Activated CD4-positive, alpha-beta T cell treated with anti-CD3 and anti-CD28 coated beads for 48 hours (primary cell): ENCODE results near the gene PLEKHJ1.
"Not testable (repeated sequence)": the region's sequence is repeated elsewhere in the genome, so short reads cannot be mapped to it uniquely, and the experiment has no call there.

Source experiments
- DNase-seq: peaks from one replicate; pipeline ENCODE4 v3.0.0-alpha.2; 2020

The PLEKHJ1 gene

GRCh38 chr19:2217591-2217990 lies 18.5 kb downstream of the PLEKHJ1 start:
- no peak for DNase-seq

DNA sequence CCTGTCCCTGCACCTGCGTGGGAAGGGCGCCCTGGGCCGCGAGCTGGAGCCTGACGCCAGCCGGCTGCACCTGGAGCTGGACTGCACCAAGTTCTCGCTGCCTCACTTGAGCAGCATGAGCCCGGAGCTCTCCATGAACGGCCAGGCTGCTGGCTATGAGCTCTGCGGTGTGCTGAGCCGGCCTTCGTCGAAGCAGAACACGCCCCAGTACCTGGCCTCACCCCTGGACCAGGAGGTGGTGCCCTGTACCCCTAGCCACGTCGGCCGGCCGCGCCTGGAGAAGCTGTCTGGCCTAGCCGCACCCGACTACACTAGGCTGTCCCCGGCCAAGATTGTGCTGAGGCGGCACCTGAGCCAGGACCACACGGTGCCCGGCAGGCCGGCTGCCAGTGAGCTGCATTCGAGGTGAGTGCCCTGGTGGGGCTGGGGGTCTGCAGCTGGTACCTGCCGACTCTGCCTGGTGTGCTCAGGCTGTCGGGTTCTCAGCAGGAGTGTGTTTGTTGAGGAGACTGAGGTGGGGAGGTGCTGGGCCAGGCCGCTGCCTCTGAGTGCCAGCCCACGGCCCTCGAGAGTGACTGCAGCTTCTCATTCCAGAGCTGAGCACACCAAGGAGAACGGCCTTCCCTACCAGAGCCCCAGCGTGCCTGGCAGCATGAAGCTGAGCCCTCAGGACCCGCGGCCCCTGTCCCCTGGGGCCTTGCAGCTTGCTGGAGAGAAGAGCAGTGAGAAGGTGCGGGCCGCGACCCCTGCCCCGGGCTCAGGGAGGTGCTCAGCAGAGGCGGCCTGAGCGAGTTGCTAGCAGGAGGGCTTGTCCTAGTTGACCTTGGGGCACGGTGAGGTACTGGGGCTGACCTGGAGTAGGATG lies 19.5 kb downstream of the PLEKHJ1 start:
- DNase-seq = no peak

DNA sequence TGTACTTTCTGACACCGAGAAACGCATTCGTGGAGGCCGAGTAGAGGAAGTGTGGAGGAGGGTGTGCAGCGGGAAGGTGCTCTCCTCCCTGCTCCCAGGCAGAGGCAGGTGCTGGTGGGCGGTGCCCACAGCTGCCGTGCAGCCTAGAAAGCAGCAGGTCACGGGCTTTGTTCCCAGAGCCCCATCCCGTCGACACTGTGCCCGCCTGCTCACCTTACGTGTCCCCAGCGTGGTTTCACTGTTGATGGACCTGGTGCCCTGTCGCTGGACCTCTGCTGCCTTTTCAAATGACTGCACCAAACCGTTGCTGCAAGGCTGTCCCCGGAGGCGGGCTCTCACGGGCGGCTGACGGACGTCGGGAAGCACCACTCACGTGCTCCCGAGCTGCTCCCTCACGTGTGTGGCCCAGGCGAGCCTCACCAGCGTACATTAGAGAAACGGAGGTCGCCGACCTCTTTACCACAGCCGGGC lies 20.8 kb downstream of the PLEKHJ1 start:
- DNase-seq = peak; percentile 55

DNA sequence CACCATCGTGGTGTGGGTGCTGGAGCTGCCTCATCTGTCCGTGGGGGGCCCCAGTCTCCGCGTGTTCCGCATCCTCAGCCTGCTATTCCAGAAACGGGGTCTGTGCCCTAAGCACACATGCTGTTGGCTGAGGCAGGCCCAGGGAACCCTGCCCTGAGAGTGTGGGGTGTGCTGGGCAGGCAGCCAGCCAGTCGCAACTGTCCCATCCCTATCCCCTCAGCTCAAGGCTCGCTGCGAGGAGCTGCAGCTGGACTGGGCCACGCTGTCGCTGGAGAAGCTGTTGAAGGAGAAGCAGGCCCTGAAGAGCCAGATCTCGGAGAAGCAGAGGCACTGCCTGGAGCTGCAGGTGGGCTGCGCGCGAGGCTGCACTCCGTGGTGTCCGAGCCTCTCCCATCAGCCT lies 21.9 kb downstream of the PLEKHJ1 start:
- DNase-seq = no peak

- no peak for DNase-seq
Measured at GRCh38 chr19:2213799-2214198, 22.3 kb downstream of the PLEKHJ1 start.

GRCh38 chr19:2212861-2213711 lies 23.0 kb downstream of the PLEKHJ1 start:
- DNase-seq = no peak

DNA sequence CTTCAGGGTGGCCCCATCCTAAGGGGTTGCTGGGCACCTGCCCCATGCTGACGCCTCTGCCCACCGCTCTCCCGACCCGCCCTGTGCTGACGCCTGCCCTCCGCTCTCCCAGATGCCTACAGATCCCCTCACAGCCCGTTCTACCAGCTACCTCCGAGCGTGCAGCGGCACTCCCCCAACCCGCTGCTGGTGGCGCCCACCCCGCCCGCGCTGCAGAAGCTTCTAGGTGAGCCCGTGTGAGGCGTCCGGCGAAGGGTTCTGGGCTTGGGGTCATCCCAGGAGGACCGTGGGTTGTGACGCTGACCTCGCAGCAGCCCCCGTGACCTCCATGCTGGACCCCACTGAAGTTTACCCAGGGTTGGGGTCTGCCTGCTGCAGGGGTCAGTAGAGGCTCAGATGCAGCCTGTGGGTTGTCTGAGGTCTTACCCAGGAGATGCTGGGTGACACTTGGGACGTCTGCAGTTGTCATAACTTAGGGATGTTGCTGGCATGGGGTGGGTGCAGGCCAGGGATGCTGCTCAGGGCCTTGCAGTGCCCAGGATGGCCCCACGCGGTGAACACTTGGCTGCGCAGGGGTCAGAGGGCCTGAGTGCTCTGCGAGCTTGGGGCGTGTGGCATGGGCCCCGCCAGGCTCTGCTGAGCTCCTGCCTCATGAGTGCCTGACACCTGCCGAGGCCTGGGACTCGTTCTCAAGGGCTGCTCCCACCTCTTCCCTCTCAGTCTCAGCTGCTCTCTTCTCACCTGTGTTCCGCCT lies 25.0 kb downstream of the PLEKHJ1 start:
- no peak for DNase-seq

DNA sequence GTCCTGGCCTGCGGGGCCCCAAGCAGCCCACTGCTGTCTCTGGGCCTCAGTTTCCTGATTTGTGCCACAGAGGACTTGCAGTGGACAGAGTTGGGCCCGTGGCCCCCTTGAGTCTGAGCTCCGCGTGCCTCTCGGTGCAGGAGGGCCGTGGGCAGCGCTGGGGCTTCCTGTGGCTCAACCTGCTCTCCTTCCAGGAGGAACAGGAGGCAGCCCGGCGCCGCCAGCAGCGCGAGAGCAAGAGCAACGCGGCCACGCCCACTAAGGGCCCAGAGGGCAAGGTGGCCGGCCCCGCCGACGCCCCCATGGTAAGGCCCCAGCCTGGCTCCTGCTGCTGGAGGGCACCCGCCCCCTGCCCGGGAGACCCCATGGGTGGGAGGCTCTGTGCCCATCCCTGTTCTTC lies 25.9 kb downstream of the PLEKHJ1 start:
- no peak for DNase-seq

DNA sequence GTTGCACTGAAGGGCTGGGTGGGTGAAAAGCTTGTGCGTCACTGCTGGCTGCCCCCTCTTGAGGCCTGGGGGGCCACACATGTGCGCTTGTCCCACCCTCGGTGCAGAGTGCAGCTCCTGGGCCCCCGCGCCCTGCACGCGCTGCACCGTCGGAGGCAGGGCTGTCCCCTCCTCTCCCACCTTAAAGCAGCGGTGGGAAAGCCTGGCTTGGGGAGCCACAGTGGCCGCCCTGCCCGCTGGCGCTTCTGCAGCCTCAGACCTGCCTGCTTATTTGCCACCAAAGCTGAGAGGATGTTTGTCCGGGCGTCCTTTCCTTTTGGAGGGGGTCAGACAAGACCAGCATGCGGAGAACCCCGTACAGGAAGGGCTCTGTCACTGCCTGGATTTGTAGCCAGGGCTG lies 26.7 kb downstream of the PLEKHJ1 start:
- no peak for DNase-seq

DNA sequence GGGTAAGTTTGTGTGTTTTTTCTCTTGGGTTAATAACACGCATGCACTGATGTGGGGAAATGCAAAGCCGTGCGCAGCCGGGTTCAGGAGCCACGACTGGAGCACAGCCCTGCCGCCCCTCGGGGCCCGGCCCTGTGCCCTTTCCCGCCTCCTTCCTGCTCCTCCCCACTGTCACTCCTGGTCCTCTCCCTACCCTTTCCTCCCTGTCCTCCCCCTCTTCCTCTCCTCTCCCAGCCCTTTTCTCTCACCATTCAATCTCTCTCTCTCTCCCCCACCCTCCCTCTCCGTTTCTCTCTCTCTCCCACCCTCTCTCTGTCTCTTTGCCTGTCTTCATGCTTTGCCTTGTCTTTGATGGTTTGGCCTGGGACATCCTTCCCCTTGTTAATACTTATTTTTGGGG lies 27.2 kb downstream of the PLEKHJ1 start:
- no peak for DNase-seq

- DNase-seq = peak; percentile 31
Measured at GRCh38 chr19:2207991-2208860, 27.9 kb downstream of the PLEKHJ1 start.

- no peak for DNase-seq
Measured at GRCh38 chr19:2207008-2207407, 29.1 kb downstream of the PLEKHJ1 start.

GRCh38 chr19:2202366-2202765 lies 33.8 kb downstream of the PLEKHJ1 start:
- no peak for DNase-seq

GRCh38 chr19:2201473-2202148 lies 34.5 kb downstream of the PLEKHJ1 start:
- no peak for DNase-seq

- DNase-seq = not testable (repeated sequence)
Measured at GRCh38 chr19:2200624-2201294, 35.4 kb downstream of the PLEKHJ1 start.

- no peak for DNase-seq
Measured at GRCh38 chr19:2199861-2200623, 36.1 kb downstream of the PLEKHJ1 start.

DNA sequence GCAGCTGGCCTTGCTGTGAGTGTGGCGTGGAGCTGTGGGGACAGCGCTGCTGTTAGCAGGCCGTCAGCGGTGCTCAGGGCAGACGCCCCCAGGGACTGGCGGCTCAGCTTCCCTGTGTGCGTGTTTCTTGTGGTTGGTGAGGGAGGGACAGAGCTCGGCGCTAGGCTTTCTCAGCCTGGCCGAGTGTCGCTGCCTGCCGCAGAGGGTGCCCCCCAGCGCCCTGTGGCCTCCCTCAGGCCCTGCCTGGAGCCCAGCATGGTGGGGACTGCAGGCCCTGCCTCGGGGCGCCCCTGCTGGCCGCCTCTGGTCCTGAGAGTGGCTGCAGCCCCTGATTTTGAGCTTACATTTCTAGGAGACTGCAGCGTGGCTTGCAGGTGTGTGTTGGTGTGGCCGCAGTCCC lies 36.9 kb downstream of the PLEKHJ1 start:
- no peak for DNase-seq

- no peak for DNase-seq
Measured at GRCh38 chr19:2198317-2198716, 37.8 kb downstream of the PLEKHJ1 start.

- DNase-seq = no peak
Measured at GRCh38 chr19:2197270-2197669, 38.9 kb downstream of the PLEKHJ1 start.

- DNase-seq = no peak
Measured at GRCh38 chr19:2195914-2196313, 40.2 kb downstream of the PLEKHJ1 start.
